Activated T-cell treated with anti-CD3 and anti-CD28 coated beads, Interleukin-2, amount 50 U/mL, for 1 hour (primary cell): Measurements from ENCODE around the gene TSPAN15.

Experiments
- DNase-seq: peaks from one replicate; pipeline ENCODE4 v3.0.0-alpha.2; 2020

The TSPAN15 gene

GRCh38 chr10:69489506-69490090 is 38.3 kb downstream of the TSPAN15 start:
- no peak for DNase-seq

GRCh38 chr10:69490876-69491275 is 39.6 kb downstream of the TSPAN15 start:
- DNase-seq, result no peak

- DNase-seq, result no peak
These were observed 40.3 kb downstream of the TSPAN15 start for GRCh38 chr10:69491611-69492010.

GRCh38 chr10:69492091-69492745 is 41.0 kb downstream of the TSPAN15 start:
- no peak for DNase-seq

- DNase-seq, result no peak
These were observed 41.6 kb downstream of the TSPAN15 start for GRCh38 chr10:69492746-69493462.

GRCh38 chr10:69494626-69495558 is 43.6 kb downstream of the TSPAN15 start:
- no peak for DNase-seq

- DNase-seq, result no peak
These were observed 44.4 kb downstream of the TSPAN15 start for GRCh38 chr10:69495666-69496065.

GRCh38 chr10:69496352-69497230 is 45.3 kb downstream of the TSPAN15 start:
- DNase-seq, result no peak

- DNase-seq, result no peak
These were observed 45.9 kb downstream of the TSPAN15 start for GRCh38 chr10:69497231-69497561.

GRCh38 chr10:69497611-69498390 is 46.5 kb downstream of the TSPAN15 start:
- no peak for DNase-seq

- no peak for DNase-seq
These were observed 47.6 kb downstream of the TSPAN15 start for GRCh38 chr10:69498711-69499471.

GRCh38 chr10:69499726-69500689 is 48.7 kb downstream of the TSPAN15 start:
- DNase-seq, result no peak

- no peak for DNase-seq
These were observed 49.7 kb downstream of the TSPAN15 start for GRCh38 chr10:69500864-69501468.

GRCh38 chr10:69501657-69502056 is 50.4 kb downstream of the TSPAN15 start:
- no peak for DNase-seq

GRCh38 chr10:69502589-69502988 is 51.3 kb downstream of the TSPAN15 start:
- DNase-seq, result no peak

GRCh38 chr10:69503001-69503895 is 52.0 kb downstream of the TSPAN15 start:
- no peak for DNase-seq

GRCh38 chr10:69503896-69504265 is 52.6 kb downstream of the TSPAN15 start:
- no peak for DNase-seq
